ENCODE results near the gene ERLEC1.
"Not testable (repeated sequence)": the region's sequence is repeated elsewhere in the genome, so short reads cannot be mapped to it uniquely, and the experiment has no call there.

The ERLEC1 gene

GRCh38 chr2:53786705-53787613 is at the start of gene ERLEC1, which contains the start of gene ASB3:
Gene ERLEC1 (plus strand): TSS chr2:53787044. CDS start chr2:53787211, 167 bp downstream.
Gene ASB3 (minus strand): TSS chr2:53786953. CDS start chr2:53765572, 21,381 bp downstream.
- DNase-seq (ENCODE audit: low read depth, low spot score) = peak; percentile 57

DNA sequence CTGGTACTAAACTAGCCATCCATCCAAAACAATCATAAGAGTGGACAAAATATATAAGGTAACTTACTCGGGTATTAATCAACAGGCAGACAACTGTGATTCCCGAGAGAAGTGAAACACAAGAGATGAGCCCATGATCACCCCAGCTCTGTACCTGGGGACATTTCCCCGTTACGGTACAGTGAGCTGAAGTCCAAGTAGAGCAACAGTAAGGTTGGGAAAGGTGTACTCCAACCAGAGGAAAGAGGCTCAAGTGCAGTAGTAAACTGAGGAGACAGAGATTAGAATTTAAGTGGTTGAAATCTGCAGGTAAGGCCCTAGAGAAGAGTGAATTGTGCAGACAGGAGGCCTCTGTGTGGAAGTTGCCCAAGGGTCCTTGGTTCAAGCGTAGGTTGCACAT is 49.8 kb upstream of the ERLEC1 start:
- DNase-seq (ENCODE audit: low read depth, low spot score) = no peak

DNA sequence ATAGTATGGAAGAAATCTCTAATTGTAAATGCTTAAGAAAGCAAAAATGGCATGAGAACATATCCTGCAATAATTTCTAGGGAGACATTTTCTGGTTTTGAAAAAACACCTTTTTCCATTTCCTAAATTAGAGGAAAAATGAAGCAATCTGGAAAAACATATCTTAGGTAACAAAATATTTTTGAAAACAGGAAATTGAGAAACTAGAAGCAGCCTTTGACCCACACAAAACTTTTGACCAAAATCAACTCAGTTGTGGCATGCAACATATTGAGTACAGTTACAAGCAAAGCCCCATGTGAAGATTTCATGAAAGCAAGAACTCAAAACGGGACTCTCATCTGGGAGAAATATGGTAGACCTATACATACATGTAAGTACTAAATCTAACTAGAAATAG is 47.8 kb upstream of the ERLEC1 start:
- DNase-seq (ENCODE audit: low read depth, low spot score) = no peak

- DNase-seq (ENCODE audit: low read depth, low spot score) = peak; percentile 9
Measured at GRCh38 chr2:53740170-53740569, 46.7 kb upstream of the ERLEC1 start.

DNA sequence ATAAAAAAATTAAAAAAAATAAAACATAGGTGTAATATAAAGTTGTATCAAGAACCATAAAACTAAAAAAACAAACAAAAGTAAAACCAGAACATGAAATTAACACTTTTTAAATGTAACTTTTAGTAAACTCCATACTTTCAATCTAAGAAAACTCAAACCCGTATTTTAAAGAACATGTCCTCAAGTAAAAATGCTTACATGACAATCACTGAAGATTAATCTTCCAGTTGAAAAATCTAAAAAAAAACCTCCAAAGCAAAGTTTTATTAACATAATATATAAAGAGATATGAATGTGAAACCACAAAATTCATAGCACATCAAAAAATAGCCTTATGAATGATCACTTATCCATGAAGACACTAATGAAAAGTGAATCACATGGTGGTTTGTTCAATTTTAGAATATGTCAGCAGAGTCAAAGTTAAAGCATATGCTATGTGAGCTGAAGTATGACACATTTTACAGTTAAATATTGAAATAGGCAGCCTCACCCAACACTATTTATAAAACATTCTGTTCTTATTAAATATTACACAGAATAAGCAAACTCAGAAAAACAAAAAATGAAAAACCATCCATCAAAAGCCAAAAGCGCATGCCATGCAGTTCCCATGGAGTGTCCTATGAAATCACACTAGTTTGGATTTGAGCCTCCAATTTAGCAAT is 42.3 kb upstream of the ERLEC1 start:
- no peak for DNase-seq (ENCODE audit: low read depth, low spot score)

GRCh38 chr2:53750041-53750768 is 36.6 kb upstream of the ERLEC1 start:
- DNase-seq (ENCODE audit: low read depth, low spot score) = no peak

- no peak for DNase-seq (ENCODE audit: low read depth, low spot score)
Measured at GRCh38 chr2:53751728-53752127, 35.1 kb upstream of the ERLEC1 start.

GRCh38 chr2:53752385-53752784 is 34.5 kb upstream of the ERLEC1 start:
- no peak for DNase-seq (ENCODE audit: low read depth, low spot score)

DNA sequence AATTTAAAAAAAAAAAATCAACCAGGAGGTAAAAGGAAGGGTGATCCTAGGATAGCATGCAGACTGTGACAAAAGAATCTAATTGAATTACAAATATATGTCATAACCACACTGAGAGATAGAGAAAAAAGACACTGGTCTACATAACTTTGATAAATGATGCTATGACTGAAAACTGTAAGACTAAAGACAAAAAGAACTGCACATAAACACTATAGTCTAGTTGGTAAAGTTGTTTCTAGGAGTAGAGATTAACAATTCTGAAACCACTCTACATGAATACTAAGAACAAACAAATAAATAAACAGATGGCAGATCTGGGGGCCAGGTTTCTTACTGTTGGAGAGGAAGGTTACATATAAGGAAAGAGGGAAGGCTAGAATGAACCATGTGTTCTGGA is 33.8 kb upstream of the ERLEC1 start:
- DNase-seq (ENCODE audit: low read depth, low spot score) = no peak

DNA sequence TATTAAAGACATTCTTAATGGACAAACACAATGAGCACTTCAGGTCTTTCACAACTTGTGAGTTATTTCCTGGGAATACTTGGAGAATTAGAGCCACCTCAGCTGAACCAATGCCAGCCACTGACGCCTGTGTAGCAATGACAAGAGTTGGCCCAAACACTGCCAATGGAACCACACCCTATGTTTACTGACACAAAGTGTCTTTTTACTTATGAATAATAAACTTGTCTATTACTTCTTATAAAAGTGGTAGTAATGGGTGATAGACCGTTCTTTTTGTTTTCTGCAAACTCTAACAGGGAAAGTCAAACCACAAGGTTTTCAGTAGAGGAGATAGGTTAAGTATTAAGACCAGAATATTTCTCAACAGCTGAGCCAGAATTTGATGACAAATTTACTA is 31.7 kb upstream of the ERLEC1 start:
- no peak for DNase-seq (ENCODE audit: low read depth, low spot score)

DNA sequence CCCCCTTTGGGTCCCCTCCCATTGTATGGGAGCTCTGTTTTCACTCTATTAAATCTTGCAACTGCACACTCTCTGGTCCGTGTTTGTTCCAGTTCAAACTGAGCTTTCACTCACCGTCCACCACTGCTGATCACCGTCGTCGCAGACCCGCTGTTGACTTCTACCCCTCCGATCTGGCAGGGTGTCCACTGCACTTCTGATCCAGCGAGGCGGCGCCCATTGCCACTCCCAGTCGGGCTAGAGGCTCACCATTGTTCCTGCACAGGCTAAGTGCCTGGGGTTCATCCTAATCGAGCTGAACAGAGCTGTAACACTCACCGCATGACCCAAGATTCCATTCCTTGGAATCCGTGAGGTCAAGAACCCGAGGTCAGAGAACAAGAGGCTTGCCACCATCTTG is 30.2 kb upstream of the ERLEC1 start:
- no peak for DNase-seq (ENCODE audit: low read depth, low spot score)

- not testable (repeated sequence) for DNase-seq (ENCODE audit: low read depth, low spot score)
Measured at GRCh38 chr2:53757206-53757605, 29.6 kb upstream of the ERLEC1 start.

DNA sequence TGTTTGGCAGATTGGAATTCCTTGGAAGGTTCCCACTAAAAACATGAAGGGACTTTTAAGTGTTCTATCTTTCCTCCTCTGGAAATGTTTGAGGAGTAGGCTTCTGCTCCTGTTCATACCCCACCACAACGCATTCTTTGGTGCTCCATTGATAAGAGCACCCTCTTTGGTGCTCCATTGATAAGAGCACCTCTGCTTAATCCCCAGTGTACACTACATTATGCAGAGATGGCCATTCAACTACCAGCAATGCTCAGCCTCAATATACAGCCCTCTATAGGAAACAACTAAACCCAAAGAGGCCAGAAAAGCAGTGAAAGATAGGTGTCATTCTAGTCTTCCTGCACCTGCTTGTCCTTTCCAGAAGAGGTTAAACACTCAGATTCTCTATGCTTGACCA is 21.1 kb upstream of the ERLEC1 start:
- DNase-seq (ENCODE audit: low read depth, low spot score) = no peak

DNA sequence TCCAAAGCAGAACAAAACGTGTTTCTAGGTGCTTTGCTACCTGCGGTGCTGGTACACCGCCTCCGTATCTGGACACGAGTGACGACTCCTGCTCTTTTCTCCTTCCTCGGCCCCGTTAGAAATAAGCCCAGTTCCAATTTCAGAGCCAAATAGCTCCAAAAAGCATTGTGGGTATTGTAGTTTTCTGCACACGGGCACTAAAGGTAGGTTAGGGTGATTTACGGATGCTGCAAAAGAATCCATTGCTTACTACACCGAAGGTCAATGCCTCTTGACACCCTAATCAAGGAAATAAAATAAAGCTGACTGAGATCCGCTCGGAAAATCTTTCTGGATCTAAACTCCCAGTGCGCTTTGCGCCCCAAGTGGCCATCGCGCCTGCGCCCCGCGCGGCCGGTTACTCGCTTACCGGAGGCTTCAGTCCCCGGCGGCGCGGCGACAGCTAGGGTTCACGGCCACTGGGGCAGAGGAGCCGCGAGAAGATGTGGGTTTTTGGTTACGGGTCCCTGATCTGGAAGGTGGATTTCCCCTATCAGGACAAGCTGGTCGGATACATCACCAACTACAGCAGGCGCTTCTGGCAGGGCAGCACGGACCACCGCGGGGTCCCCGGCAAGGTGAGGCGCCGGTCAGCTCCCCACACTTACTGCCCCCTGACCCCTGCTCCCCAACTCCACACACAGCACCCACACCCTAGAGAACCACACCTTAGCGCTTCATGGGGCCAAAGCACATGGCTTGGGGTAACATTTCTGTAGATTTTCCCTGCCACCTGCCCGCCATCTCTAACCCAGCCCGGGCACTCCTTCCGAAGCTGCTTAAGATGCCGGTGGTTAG is 19.2 kb upstream of the ERLEC1 start, which contains the start of gene CHAC2:
Gene CHAC2 (plus strand): TSS at position 400 of the 837 bp plus-strand sequence. CDS start 83 bp downstream, at position 483.
- DNase-seq (ENCODE audit: low read depth, low spot score) = peak; percentile 35

GRCh38 chr2:53768242-53768542 is 18.7 kb upstream of the ERLEC1 start:
- no peak for DNase-seq (ENCODE audit: low read depth, low spot score)

DNA sequence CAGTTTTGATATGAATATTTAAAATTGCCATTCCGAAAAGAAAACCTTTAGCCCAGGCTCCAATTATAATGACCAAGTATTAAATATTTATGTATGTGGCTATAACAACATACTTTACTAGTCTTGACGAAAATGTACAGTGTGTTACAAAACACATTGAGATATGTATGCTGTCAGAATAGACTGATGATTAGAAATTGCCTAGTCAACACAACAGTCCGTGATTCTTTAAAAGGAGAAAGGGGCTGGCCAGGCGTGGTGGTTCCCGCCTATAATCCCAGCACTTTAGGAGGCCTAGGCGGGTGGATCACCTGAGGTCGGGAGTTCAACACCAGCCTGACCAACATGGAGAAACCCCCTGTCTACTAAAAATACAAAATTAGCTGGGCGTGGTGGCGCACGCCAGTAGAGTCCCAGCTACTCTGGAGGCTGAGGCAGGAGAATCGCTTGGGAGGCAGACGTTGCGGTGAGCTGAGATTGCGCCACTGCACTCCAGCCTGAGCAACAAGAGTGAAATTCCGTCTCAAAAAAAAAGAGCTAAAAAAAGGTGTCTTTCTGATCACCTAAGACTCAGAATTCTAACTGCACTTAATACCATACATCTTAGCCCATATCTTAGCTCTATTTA is 17.4 kb upstream of the ERLEC1 start:
- no peak for DNase-seq (ENCODE audit: low read depth, low spot score)

GRCh38 chr2:53770264-53770663 is 16.6 kb upstream of the ERLEC1 start:
- DNase-seq (ENCODE audit: low read depth, low spot score) = no peak

DNA sequence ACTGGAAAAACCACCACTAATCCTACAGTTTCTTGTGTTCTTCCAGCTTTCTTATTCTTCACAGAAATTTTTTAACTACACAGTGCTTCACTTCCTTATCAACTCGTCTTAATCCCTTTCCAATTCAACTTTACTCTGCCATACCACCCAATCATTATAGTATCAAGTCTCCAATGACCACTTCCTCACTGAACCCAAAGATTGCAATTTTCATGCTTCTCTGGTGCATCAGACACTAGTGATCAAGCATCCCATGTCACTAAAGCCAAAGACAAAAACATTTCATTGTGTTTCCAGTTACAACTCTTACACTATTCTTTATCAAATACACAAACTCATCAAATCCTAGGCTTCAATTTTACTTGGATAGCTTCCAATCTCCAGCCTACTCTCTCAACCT is 9.7 kb upstream of the ERLEC1 start:
- DNase-seq (ENCODE audit: low read depth, low spot score) = no peak

GRCh38 chr2:53778536-53779162 is 8.2 kb upstream of the ERLEC1 start:
- DNase-seq (ENCODE audit: low read depth, low spot score) = no peak

DNA sequence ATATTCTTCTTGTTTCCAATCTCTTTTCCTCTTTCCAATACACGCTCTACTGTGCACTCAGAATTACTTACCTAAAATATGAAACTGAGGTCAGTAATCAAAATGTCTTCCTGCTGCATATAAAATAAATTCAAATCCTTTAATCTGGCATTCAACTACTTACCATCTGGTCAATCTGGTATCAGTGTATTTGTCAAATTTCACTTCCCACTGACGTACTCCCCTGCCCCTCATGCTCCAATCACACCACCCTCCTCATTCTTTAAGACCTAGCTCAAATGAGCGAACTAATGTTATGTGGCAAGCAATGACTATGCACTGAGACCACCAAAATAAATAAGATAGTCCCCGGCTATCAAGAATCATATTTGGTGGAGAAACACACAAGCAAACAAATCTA is 6.8 kb upstream of the ERLEC1 start:
- no peak for DNase-seq (ENCODE audit: low read depth, low spot score)
